Measurements from ENCODE around the gene RPUSD1.

Gene RPUSD1

GRCh38 chr16:813916-814412 is 25.8 kb upstream of the RPUSD1 start:
- no peak for ATAC-seq
- TF ChIP-seq CREB5 (CRISPR knock-in tag; IDR thresholded peaks at IDR 0.05; ENCODE audit: low read depth) (no peak), GLIS3 (CRISPR knock-in tag; IDR thresholded peaks at IDR 0.05) (no peak), OSR1 (CRISPR knock-in tag; IDR thresholded peaks at IDR 0.05) (no peak), PPARA (CRISPR knock-in tag; IDR thresholded peaks at IDR 0.05; ENCODE audit: borderline replicate concordance) (no peak), SNAI2 (CRISPR knock-in tag; IDR thresholded peaks at IDR 0.05) (no peak), ZNF70 (CRISPR knock-in tag; IDR thresholded peaks at IDR 0.05) (no peak), ISL1 (CRISPR knock-in tag; IDR thresholded peaks at IDR 0.05) (no peak)

GRCh38 chr16:813204-813915 is 25.2 kb upstream of the RPUSD1 start:
- ATAC-seq, result peak; percentile 73

DNA sequence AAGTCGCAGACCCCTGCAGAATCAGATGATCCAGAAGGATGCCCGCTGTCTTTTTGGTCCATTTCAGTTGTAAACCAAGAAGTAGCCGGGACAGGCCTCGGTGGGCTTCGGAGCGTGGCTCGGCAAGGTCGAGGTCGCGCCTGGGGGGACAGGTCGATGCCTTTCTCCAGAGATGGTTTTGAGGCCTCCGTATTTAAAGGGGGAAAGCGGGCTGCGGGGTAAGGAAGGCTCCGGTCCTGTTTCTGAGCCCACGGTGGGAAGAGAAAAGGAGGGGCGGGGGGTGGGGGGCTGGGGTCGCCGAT is 19.9 kb upstream of the RPUSD1 start:
- TF ChIP-seq PATZ1 (CRISPR knock-in tag; IDR thresholded peaks at IDR 0.05; ENCODE audit: borderline replicate concordance), result no peak
- no peak for TF ChIP-seq ZC3H10 (CRISPR knock-in tag; IDR thresholded peaks at IDR 0.05)
- no peak for TF ChIP-seq POU6F1 (CRISPR knock-in tag; IDR thresholded peaks at IDR 0.05; ENCODE audit: borderline replicate concordance, low read depth)
- TF ChIP-seq ISL1 (CRISPR knock-in tag; IDR thresholded peaks at IDR 0.05), result no peak
- no peak for TF ChIP-seq CSRNP3 (CRISPR knock-in tag; IDR thresholded peaks at IDR 0.05)
- TF ChIP-seq PPARA (CRISPR knock-in tag; IDR thresholded peaks at IDR 0.05; ENCODE audit: borderline replicate concordance), result no peak
- no peak for TF ChIP-seq BACH2 (CRISPR knock-in tag; IDR thresholded peaks at IDR 0.05; ENCODE audit: borderline replicate concordance)
- ATAC-seq, result no peak

More at GRCh38 chr16:813204-813915, 25.2 kb upstream of the RPUSD1 start:
- no peak for TF ChIP-seq ZNF8 (CRISPR knock-in tag; IDR thresholded peaks at IDR 0.05)
- no peak for TF ChIP-seq CREB5 (CRISPR knock-in tag; IDR thresholded peaks at IDR 0.05; ENCODE audit: low read depth)
- no peak for TF ChIP-seq BACH2 (CRISPR knock-in tag; IDR thresholded peaks at IDR 0.05; ENCODE audit: borderline replicate concordance)
- no peak for TF ChIP-seq TCF4 (CRISPR knock-in tag; IDR thresholded peaks at IDR 0.05; ENCODE audit: borderline replicate concordance)

DNA sequence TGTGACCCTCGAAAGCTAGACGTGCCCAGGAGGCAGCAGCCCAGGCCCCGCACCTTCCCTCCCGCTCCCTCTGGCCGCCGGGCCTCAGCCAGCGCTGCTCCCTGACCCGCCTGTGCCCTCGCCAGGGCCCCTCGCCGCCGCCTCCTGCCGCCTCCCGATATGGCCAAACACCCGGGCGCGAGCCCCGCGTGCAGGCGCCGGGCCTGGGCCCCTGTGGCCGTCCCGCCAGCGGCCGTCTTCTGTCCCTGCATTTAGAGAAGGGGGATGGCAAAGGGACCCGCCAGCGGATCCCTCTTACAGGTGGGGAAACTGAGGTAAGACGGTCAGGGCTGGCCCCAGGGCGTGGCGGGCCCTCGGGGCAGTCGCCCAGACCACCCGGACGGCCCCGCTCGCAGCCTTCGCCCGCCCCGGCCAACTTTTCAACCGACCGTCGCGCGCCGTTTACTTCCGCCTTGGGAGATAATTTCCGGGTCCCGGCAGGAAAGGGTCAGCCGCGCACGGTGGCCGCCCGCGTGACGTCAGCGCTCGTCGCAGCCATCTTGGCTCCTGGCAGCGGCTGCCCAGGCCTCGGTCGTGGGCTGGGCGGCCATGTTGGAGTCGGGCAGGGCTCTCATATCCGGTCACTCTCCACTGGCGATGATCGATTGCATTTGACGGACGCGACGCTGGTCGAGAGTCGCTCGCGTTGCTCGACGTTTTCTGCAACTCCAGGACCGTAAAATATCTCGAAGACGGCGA is 19.3 kb upstream of the RPUSD1 start:
- no peak for TF ChIP-seq RARB (CRISPR knock-in tag; IDR thresholded peaks at IDR 0.05)
- peak; percentile 73 for TF ChIP-seq TSHZ2 (CRISPR knock-in tag; IDR thresholded peaks at IDR 0.05)
- TF ChIP-seq CSDC2 (CRISPR knock-in tag; IDR thresholded peaks at IDR 0.05), result no peak
- ATAC-seq, result peak; percentile 97

All from SK-N-SH treated with all-trans-retinoic acid at 6 μM for 48 hours (cell line).